Astrocyte (in vitro differentiated cells and primary cell): ENCODE measurements around the gene CCDC71. TPM values are rescaled to one million over a fixed set of nuclear protein-coding genes. Genes with fewer than 3 reads are reported as not detected.
A peak's percentile ranks its signal among the peaks of the same experiment; 100 is the strongest.

ENCODE experiments used
- DNase-seq: peaks from one replicate; pipeline ENCODE4 v3.0.0-alpha.2; 2010; ENCODE audit warnings: low read depth
- FAIRE-seq: peaks from 2 replicates; lab custom pipeline; 2011; peaks lifted over from hg19 to GRCh38; lab: Jason Lieb, UNC
- H2AFZ ChIP-seq: 2 replicates; pipeline ENCODE4 v1.6.0; 2012; ENCODE audit warnings: low read depth, low read length, inconsistent platforms
- H3K27ac ChIP-seq: 2 replicates; pipeline ENCODE4 v1.5.1; 2011; ENCODE audit warnings: low read depth, low read length, inconsistent platforms
- H3K27me3 ChIP-seq: 2 replicates; pipeline ENCODE4 v1.6.0; 2011; ENCODE audit warnings: low read length, inconsistent platforms; ENCODE audit not compliant: insufficient read depth
- H3K36me3 ChIP-seq: 2 replicates; pipeline ENCODE4 v1.5.1; 2011; ENCODE audit warnings: low read length, inconsistent platforms; ENCODE audit not compliant: insufficient read depth
- H3K4me1 ChIP-seq: 2 replicates; pipeline ENCODE4 v1.5.1; 2011; ENCODE audit warnings: low read length, inconsistent platforms; ENCODE audit not compliant: insufficient read depth
- H3K4me2 ChIP-seq: 2 replicates; pipeline ENCODE4 v1.6.0; 2012; ENCODE audit warnings: low read length, inconsistent platforms
- H3K4me3 ChIP-seq: 2 replicates; pipeline ENCODE4 v1.5.1; 2011; ENCODE audit warnings: low read depth, mild to moderate bottlenecking, low read length, inconsistent platforms; ENCODE audit not compliant: insufficient read depth
- H3K79me2 ChIP-seq: 2 replicates; pipeline ENCODE4 v1.6.0; 2012; ENCODE audit warnings: mild to moderate bottlenecking, low read length, inconsistent platforms; ENCODE audit not compliant: insufficient read depth
- H3K9ac ChIP-seq: 2 replicates; pipeline ENCODE4 v1.6.0; 2012; ENCODE audit warnings: mild to moderate bottlenecking, low read length, inconsistent platforms
- H3K9me3 ChIP-seq: 2 replicates; pipeline ENCODE4 v1.5.1; 2012; ENCODE audit warnings: low read depth, mild to moderate bottlenecking, low read length, inconsistent platforms; ENCODE audit not compliant: insufficient read depth
- H4K20me1 ChIP-seq: 2 replicates; pipeline ENCODE4 v1.6.0; 2012; ENCODE audit warnings: low read length, inconsistent platforms; ENCODE audit not compliant: insufficient read depth
- H3K27ac Mint-ChIP-seq: one replicate; pipeline ENCODE4 v1.8.0; 2021; ENCODE audit warnings: mild to moderate bottlenecking, mixed read lengths; ENCODE audit not compliant: unreplicated experiment
- H3K27me3 Mint-ChIP-seq: one replicate; pipeline ENCODE4 v1.8.0; 2021; ENCODE audit warnings: low read depth, mixed read lengths; ENCODE audit not compliant: unreplicated experiment
- H3K36me3 Mint-ChIP-seq: one replicate; pipeline ENCODE4 v1.8.0; 2021; ENCODE audit warnings: low read depth, mixed read lengths; ENCODE audit not compliant: unreplicated experiment
- H3K4me1 Mint-ChIP-seq: one replicate; pipeline ENCODE4 v1.8.0; 2021; ENCODE audit warnings: low read depth, mixed read lengths; ENCODE audit not compliant: unreplicated experiment
- H3K4me3 Mint-ChIP-seq: one replicate; pipeline ENCODE4 v1.8.0; 2021; ENCODE audit warnings: mild to moderate bottlenecking, moderate library complexity, mixed read lengths; ENCODE audit not compliant: unreplicated experiment
- H3K9me3 Mint-ChIP-seq: one replicate; pipeline ENCODE4 v1.8.0; 2021; ENCODE audit warnings: mild to moderate bottlenecking, mixed read lengths; ENCODE audit not compliant: unreplicated experiment
- CTCF ChIP-seq: IDR thresholded peaks from 2 replicates; pipeline ENCODE4 v1.5.1; 2011; ENCODE audit warnings: low read depth, mild to moderate bottlenecking, inconsistent platforms, low read length, moderate library complexity; ENCODE audit not compliant: insufficient read depth
- EZH2 ChIP-seq: IDR thresholded peaks from 2 replicates; pipeline ENCODE4 v1.6.1; 2012; ENCODE audit warnings: mild to moderate bottlenecking, low read length, inconsistent platforms; ENCODE audit not compliant: insufficient read depth
- total RNA-seq: library from RNA; stranded (reverse); gene quantifications from 2 replicates; pipeline ENCODE4 v1.2.1, GENCODE V29; 2021

CCDC71 gene
- total RNA-seq, 1 donor from 2014 or later, result 18.5 TPM

GRCh38 chr3:49132437-49133225 lies 33.5 kb downstream of the CCDC71 start, which contains the start of gene LAMB2:
TSS of gene LAMB2 (minus strand) at chr3:49133050. CDS start at chr3:49132867, 183 bp downstream.
- peaks cover 43% of the 10 kb centered on the region for H4K20me1 ChIP-seq
- FAIRE-seq (no peak), DNase-seq (peak; percentile 82)
- H3K9ac ChIP-seq, result peak within 1 kb of the TSS; percentile 97
- peaks cover 22% of the 10 kb centered on the region for H3K4me1 ChIP-seq
- peak within 1 kb of the TSS; percentile 95 for H2AFZ ChIP-seq
- TF ChIP-seq CTCF (peak; percentile 9), EZH2 (no peak)
- peak within 1 kb of the TSS; percentile 97 for H3K4me3 ChIP-seq
- peaks cover 50% of the 10 kb centered on the region for H3K79me2 ChIP-seq
- Mint-ChIP-seq H3K36me3 (peaks cover 14% of the 10 kb centered on the region), H3K4me1 (peaks cover 10% of the 10 kb centered on the region), H3K4me3 (peak within 1 kb of the TSS; percentile 90), H3K27me3 (no peaks in the 10 kb centered on the region), H3K27ac (peak within 1 kb of the TSS; percentile 83), H3K9me3 (no peaks in the 10 kb centered on the region)
- peak within 1 kb of the TSS; percentile 81 for H3K27ac ChIP-seq
- H3K27me3 ChIP-seq, result no peaks in the 10 kb centered on the region
- peaks cover 11% of the 10 kb centered on the region for H3K36me3 ChIP-seq
- no peaks in the 10 kb centered on the region for H3K9me3 ChIP-seq
- H3K4me2 ChIP-seq, result peak within 1 kb of the TSS; percentile 99

- TF ChIP-seq EZH2, result no peak
- TF ChIP-seq CTCF, result no peak
- FAIRE-seq (no peak), DNase-seq (no peak)
- Mint-ChIP-seq H3K27ac (peak overlapping the region; percentile 34), H3K4me3 (peak overlapping the region; percentile 90), H3K36me3 (peaks cover 18% of the 10 kb centered on the region), H3K27me3 (no peaks in the 10 kb centered on the region), H3K9me3 (no peaks in the 10 kb centered on the region), H3K4me1 (peaks cover 10% of the 10 kb centered on the region)
- peak overlapping the region; percentile 97 for H3K4me3 ChIP-seq
- peak overlapping the region; percentile 78 for H3K27ac ChIP-seq
- H3K36me3 ChIP-seq, result peaks cover 11% of the 10 kb centered on the region
- H3K4me2 ChIP-seq, result peak overlapping the region; percentile 99
- peak overlapping the region; percentile 95 for H2AFZ ChIP-seq
- peaks cover 44% of the 10 kb centered on the region for H4K20me1 ChIP-seq
- peak overlapping the region; percentile 97 for H3K9ac ChIP-seq
- H3K27me3 ChIP-seq, result no peaks in the 10 kb centered on the region
- no peaks in the 10 kb centered on the region for H3K9me3 ChIP-seq
- peaks cover 50% of the 10 kb centered on the region for H3K79me2 ChIP-seq
- peaks cover 22% of the 10 kb centered on the region for H3K4me1 ChIP-seq
These were observed 34.1 kb downstream of the CCDC71 start for GRCh38 chr3:49132073-49132436.

- Histone ChIP-seq H3K27me3 (no peaks in the 10 kb centered on the region), H3K79me2 (peaks cover 50% of the 10 kb centered on the region), H3K36me3 (peaks cover 15% of the 10 kb centered on the region), H3K4me1 (peaks cover 22% of the 10 kb centered on the region), H2AFZ (no peak overlapping the region), H3K4me2 (peak overlapping the region; percentile 99), H3K4me3 (peak overlapping the region; percentile 97), H3K27ac (no peak overlapping the region), H3K9me3 (no peaks in the 10 kb centered on the region), H3K9ac (peak overlapping the region; percentile 97), H4K20me1 (peaks cover 46% of the 10 kb centered on the region)
- Mint-ChIP-seq H3K4me3 (peak overlapping the region; percentile 90), H3K27me3 (no peaks in the 10 kb centered on the region), H3K9me3 (no peaks in the 10 kb centered on the region), H3K4me1 (peaks cover 10% of the 10 kb centered on the region), H3K36me3 (peaks cover 18% of the 10 kb centered on the region), H3K27ac (peak overlapping the region; percentile 85)
- no peak for FAIRE-seq
- TF ChIP-seq CTCF, result no peak
- no peak for TF ChIP-seq EZH2
- no peak for DNase-seq
These were observed 34.6 kb downstream of the CCDC71 start for GRCh38 chr3:49131576-49131975.
